GM12801 (cell line): ENCODE measurements around the gene SLC17A3.

Experiments used
- TF ChIP-seq, protein P1 (sequence below): IDR thresholded peaks from one replicate; pipeline ENCODE4 v1.5.1; 2011; ENCODE audit warnings: control low read depth; ENCODE audit not compliant: insufficient read length; ENCODE audit errors: extremely low read depth

The SLC17A3 gene

DNA sequence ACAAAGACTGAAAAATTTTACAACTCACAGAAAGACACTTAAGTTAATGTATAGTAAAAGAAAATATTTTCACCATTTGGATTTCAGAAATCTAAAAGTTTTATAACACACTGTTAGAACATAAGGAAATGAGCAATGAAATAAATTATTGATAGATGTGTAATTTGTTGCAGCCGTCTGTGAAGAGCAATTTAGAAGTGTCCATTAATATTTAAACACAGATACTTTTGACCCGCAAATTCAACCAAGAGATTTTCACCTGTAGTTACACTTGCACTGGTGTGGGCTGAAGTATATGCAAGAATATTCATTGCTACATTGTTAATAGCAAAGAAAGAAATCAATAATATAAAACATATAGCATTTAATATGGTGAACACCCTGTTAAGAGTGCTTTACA, 14.6 kb upstream of the SLC17A3 start:
- TF ChIP-seq, protein P1, sequence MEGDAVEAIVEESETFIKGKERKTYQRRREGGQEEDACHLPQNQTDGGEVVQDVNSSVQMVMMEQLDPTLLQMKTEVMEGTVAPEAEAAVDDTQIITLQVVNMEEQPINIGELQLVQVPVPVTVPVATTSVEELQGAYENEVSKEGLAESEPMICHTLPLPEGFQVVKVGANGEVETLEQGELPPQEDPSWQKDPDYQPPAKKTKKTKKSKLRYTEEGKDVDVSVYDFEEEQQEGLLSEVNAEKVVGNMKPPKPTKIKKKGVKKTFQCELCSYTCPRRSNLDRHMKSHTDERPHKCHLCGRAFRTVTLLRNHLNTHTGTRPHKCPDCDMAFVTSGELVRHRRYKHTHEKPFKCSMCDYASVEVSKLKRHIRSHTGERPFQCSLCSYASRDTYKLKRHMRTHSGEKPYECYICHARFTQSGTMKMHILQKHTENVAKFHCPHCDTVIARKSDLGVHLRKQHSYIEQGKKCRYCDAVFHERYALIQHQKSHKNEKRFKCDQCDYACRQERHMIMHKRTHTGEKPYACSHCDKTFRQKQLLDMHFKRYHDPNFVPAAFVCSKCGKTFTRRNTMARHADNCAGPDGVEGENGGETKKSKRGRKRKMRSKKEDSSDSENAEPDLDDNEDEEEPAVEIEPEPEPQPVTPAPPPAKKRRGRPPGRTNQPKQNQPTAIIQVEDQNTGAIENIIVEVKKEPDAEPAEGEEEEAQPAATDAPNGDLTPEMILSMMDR, result no peak

DNA sequence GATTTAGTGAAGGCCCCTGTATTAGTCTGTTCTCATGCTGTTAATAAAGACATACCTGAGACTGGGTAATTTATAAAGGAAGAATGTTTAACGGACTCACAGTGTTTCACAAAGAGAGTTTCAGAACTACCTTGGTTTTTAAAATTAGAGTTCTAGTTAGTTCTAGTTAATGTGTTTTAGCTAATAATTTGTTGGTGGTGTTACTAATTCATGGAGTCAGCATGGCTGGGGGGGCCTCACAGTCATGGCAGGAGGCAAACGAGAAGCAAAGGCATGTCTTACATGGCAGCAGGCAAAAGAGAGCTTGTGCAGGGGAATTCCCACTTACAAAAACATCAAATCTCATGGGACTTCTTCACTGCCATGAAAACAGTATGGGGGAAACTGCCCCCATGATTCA, 12.0 kb upstream of the SLC17A3 start:
- TF ChIP-seq, protein P1, result no peak

DNA sequence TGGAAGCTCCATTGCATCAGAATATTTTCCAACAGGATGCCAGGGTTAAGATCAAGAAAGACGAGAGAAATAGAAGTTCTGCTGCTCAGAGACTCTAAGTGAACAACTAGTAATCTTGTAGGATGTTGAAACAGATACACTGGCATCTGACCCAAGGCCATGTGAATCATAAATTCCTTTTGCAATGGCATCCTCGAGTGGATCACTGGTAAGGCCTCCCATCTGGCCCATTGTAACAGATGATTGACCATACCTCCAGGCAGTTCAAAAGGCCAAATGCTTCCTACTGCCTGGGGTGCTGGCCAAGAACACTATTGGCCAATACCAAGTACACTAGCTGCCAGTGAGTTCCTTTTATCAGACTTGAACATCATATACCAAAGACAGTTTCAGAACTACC, 9.9 kb upstream of the SLC17A3 start:
- TF ChIP-seq, protein P1, result no peak

DNA sequence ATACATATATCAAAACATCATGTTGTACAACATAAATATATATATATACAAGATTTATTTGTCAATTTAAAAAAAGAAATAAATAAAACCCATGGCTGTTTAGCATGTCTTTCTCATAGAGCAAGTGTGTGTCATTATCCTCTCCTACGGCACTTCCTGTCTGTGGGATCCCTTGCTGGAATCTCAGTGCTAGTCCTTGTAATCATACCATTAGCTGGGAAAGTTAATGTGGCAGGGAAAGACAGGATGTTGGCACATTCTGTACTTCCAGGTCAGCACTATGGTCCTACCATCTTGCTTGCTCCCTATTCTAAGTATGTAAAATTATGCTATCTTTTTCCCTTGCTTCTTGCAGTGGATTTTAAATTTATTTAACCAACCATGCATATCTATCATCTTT, 9.5 kb upstream of the SLC17A3 start:
- TF ChIP-seq, protein P1, result no peak

DNA sequence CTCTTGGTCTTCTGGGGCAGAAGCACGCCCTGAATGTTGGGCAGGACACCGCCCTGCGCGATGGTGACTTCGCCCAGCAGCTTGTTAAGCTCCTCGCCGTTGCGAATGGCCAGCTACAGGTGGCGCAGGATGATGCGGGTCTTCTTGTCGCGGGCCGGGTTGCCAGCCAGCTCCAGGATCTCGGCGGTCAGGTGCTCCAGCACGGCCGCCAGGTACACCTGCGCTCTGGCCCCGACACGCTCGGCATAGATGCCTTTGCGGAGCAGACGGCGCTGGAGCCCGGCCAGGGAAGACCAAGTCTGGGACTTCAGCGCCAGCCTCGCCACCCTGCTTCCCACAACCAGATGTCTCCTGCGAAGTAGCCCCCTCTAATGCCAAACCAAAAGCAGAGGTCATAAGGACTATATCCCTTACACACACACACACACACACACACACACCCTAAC, 8.0 kb upstream of the SLC17A3 start:
- TF ChIP-seq, protein P1, result no peak

DNA sequence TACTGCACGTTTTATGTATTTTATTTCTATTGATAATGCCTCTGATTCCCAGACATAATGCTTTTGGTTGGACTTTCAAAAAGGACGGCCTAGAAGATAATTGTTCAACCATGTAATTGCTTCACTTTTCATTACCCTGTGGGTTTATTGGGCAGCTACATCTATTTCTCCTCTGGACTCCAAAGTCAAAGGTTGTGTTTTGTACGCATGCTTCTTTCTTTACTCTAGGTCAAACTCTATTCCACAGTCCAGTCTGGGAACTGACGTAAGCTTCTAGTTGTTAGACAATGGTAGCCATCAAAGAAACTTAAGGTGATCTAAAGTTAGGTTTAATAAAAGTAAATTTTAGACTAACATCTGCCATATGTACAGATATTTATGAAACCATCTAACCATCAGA, 6.6 kb upstream of the SLC17A3 start:
- TF ChIP-seq, protein P1, result no peak

DNA sequence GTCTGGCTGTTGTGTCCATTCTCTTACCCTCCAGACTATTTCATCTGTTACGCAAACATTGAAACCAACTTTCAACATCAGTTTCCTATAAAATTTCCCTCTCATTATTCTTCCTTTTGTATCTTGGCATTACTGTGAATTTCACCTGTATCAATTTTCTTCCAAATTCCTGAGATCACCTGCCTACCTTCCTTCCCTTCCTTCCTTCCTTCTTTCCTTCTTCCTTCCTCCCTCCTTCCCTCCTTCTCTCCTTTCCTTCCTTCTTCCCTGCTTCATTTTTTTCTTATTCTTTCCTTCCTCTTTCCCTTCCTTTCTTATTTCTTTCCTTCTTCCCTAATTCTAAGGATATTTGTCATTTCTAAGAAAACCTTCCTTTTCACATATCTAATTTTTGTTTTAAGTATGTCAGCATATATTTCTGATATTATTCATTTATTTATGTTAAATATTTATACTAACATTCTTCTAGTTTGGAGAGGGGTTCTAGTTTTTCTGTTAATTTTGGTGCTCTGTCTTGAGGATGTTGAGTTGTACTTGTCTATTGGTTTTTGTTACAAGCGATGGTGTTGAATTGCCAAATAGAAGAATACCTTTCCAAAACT, 4.8 kb upstream of the SLC17A3 start:
- TF ChIP-seq, protein P1, result no peak
